HG03045 (cell line): ENCODE data around the gene USP47.

Source experiments
- ATAC-seq: cut with Tn5 transposase; IDR thresholded peaks from one replicate; pipeline ENCODE4 v1.9.1; 2021; ENCODE audit warnings: mild to moderate bottlenecking, moderate library complexity; ENCODE audit not compliant: unreplicated experiment

USP47 gene

DNA sequence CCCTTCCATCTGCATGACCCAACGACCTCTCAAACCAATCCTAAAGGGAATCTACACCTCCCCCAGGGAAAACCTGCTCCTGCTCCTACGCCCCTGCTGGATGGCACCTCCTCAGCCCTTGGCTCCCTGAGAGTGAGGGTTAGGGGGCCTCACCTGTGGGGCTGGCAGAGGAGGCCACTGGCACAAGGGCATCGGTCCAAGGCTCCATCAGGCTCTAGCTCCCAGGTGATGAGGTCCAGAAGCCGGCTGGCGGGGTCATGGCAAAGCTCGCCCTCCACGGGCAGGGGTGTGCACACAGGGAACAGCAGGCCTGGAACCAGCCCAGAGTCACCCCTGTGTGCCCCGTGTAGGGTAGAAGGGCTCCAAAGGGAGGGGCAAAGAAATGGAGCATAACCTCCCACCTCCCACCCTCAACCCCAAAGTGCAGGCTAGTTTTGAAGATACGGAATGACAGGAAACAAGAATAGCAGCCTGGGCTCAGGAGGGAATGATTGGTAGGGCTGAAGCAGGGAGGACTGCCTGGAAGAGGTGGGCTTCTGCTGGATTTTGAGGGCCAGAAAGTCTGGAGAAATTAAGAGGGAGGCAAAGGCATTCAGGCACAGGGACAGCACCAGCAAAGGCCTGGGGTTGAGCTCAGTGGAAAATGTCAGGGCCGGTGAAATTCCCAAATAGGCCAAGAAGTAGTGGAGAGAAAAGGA, 124.0 kb downstream of the USP47 start:
- no peak for ATAC-seq

DNA sequence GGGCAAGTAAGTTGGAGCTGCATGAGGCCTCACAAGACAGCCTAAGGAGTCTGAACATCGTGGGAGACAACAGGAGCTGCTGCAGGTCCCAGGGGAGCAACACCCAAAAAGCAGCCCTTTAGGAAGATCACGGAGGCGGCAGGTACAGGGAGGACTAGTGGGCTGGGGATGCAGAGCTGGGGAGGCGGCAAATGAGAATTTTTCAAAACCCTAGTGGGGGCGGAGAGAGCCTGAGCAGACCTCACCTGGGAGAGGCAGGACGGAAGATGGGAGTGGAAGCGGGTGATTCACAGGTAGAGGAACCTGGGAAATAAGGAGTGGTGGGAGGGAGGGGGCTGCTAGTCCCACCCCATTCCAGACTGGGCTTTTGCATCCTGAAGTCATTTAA, 124.6 kb downstream of the USP47 start:
- no peak for ATAC-seq

DNA sequence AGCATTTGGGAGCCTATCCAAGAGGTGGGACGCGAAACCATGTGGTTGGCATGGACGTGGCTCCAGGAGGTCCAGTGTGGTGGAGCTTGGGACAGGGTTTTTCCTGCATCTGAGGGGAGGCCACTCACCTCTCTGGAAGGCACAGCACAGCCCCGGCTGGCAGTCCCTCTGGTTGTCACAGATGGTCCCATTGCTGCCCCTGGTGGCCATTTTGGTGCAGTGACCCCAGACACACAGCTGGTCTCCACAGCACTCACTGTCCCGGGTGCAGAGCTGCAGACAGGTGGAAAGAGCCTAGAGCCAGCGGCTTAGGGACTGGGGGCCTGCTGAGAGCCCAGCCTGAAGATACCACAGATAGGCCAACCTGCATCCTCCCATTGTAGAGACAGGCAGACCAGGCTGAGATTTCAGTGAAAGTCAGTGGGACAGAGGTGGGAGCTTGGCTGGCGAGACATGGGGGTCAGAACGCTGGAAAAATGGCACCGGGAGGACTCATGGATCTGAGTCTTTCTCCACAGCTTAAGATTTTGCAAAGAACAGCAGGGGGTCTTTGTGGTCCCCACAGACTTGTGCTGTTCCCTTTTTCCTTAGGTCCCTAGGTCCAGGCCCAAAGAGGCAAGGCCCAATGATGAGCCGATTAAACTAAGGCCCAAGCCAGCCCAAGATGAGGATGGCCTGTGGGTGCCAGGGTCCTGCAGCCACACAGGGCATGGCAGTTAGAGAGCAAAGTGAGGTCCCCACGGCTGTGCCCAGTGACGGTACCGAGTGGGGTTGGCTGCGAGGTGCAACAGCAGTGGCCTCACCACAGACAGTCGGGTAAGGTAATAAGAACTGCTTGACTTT, 125.3 kb downstream of the USP47 start:
- peak; percentile 67 for ATAC-seq

DNA sequence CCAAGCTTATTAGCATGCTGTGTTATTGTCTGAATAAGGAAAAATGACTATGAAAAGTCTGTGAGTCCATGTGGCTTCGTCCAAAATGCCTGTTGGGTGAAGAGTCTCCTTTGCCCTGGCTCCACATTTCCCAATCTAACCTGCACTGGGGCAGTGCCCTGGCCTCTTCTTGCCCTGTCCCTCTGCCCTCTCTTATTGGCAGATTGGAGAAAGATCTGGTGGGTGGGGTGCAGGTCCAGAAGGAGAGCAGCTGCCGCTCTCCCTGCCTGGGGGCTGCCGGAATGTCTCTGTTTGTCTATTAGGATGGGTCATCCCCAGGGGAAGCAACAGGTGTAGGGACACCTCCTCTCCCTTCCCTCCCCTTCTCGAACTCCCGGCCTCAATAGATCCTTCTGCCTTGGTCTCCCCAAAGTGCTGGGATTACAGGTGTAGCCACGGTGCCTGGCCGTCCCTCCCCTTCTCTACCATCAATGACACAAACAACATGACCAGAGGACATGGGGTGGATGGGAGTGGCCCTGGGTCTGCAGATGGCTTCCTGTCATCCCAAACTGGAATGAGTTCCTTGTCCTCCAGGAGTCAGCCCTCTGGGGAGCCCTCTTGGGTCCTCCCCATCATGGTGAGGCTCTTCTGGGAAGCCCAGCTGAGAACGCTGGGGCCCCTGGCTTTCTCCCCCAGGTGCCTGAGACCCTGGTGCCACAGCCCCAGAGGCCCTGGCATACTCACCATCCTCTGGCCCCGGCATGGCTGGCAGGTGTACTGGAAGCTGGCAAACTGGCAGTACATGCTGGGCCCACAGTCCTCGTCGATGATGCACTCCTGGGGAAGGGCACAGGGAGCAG, 126.1 kb downstream of the USP47 start:
- no peak for ATAC-seq

DNA sequence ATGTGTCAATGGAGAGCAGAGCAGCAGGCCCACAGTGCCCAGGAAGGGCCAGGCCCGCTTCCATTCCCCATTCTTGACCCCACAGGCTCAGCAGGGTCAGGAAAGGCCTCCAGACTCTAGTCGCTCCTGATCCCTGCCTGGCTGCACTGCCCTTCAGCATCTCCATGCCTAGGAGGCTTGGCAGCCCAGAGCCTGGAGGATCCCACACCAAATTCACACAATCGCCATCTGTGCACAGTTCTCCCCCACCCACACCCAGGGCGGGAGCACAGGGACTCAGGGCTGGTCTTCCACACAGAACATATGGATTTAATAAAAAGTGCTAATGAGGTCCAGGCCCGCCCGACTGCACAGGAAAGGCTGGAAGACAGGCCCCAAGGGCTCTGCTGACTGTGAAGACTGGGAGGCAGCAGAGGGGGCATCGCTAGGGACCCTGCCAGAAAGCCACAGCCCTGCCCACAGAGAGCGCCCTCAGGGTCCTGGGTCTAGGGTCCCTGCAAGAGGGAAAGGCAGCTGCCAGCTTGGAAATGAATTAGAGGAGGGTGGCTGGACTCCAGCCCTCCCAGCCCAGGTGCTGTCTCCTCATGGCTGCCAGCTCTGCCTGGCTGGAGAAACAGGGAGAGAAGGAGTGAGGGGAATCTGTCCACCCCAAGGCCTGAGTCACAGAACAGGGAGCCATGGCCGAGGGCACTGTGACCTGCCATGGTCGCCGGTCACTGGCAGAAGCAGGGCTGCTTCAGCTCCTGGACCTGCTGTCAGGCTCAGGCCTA, 126.9 kb downstream of the USP47 start:
- no peak for ATAC-seq

DNA sequence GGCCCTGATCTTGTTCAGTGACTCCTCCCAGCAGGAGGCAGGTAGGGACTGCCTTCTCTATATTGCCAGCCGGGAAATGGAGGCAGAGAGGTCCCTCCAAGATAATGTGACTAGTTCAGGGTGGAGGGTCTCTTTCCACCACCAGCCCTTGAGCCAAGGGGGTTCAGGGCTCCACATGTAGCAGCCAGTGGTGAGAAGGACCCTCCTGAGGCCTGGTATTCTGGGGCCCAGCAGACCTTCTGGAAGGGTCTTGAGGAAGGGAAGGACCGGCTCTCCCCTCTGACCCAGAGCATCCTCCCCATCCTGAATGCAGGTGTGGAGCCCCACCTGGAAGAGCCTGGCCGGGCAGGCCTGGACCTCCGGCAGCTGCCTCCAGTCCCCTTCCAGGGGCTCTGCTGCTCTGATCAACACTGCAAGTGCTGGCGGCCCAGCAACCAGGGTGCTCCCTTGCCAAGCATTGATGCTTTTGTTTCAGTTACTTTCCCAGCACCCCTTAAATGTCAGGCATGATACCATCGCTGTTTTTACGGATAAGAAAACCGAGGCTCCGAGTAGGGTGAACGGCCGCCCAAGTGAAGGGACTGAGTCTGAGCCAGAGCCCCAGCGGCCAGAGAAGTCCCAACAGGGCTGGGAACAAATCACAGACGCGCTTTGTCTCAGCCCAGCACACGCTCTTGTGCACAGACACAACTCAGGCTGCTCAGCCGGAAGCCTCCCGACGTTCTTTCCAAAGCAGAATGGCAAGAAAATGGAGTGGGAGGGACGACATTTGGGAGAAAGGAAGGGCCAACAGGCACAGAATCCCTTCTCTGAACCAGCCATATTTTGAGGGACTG, 127.8 kb downstream of the USP47 start:
- ATAC-seq = no peak

DNA sequence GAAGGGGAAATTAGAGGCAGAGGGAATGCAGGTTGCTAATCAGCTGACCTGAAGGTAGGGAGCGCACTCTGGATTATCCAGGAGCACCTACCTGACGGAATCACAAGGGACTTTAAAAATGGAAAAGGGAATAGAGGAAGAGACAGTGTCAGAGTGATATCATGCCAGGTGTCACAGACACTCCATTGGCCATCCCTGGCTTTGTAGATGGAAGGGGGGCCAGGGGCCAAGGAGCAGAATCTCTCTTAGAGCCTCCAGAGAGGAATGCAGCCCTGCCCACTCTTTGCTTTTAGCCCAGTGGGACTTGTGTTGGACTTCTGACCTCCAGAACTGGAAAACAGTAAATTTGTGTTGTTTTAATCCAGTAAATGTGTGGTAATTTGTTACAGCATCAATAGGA, 128.8 kb downstream of the USP47 start:
- ATAC-seq = no peak

DNA sequence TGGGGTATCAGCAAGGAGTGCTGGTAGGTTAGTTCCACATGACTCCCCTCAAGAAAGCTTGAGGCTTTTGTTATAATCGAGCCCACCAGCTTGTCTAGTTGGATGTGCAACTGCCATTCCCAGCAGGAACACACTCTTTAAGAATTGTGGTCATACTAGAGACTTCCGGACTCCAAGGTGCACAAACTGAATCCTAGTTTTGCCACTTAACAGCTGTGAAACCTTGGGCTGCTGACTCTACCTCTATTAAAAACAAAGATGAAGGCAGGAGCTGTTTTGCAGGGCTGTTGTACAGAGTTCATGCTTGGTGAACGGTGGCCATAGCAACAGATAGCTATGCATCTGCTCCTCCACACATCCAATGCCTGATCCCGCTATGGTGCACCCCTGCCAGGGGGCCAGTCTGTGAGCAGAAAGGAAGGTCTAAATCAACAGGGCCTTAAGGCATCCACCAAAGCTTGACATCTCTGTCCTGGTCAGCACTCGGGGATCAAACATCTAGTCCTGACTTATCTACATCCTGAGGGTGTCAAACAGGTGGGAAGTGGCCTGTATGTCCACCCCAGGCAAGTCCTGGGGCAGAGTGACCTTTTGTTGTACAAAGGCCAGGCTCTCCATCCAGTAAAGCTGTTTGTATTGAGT, 130.3 kb downstream of the USP47 start:
- no peak for ATAC-seq

DNA sequence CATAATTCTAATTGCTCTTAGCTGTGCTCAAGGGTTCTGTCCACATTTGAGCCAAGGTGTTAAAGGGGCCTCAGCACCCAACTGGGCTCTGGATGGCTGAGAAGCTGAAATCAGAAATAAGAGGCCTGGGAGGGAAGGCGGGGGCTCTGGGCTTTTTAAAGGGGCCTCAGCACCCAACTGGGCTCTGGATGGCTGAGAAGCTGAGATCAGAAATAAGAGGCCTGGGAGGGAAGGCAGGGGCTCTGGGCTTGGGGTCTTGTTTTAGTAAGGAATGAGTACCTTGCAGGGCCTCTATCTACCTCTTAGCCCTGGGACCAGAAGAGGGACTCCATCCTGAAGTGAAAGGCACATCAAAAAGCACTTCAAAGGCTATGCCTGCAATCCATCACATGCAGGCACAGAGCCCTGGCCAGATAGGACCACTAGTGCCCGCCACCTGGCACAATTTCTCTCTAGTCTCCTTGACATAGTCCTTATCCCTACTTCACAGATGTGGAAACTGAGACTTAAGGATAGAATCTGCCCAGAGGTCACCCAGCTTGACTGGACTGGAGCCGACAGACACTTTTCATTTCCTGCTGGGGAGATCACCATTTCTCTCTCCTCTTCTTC, 131.1 kb downstream of the USP47 start:
- ATAC-seq = no peak

DNA sequence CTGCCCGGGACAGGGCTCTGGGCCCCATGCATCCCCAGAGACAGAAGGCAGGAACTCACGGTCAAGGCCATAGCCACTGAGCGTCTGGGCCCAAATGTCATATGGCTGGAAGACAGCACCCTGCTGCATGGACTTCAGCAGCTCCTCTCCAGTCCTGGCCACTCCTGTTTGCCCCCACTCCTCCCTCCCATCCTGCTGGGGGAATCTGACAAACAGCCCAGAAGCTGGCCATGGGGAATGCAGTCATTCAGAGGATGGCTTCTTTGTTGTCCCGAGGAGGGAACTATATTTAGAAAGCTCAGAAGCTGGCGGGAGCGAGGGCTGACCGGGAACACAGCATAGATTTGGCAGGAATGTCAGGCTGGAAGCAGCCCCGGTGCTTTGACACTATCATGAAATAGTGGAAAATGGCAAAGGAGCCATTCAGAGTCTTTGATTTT, 131.6 kb downstream of the USP47 start:
- no peak for ATAC-seq

DNA sequence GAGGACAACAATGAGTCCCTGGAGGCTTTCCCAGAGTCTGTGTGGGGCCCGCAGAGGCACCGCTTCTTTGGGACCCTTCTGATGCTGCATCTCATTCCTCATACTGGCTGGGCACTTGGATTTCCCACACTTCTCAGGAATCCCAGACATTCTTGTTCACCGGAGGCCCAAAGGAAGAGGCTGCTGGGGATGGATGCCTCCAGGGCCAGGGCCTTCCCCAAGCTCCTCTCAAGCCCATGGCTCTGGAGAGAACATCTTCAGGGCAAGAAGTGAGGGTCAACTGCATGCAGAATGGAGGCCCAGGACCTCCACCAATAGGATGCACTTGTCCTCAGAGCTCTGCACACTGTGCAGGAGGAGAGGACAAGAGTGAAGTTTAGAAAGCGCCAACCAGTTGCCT, 132.1 kb downstream of the USP47 start:
- ATAC-seq = no peak

DNA sequence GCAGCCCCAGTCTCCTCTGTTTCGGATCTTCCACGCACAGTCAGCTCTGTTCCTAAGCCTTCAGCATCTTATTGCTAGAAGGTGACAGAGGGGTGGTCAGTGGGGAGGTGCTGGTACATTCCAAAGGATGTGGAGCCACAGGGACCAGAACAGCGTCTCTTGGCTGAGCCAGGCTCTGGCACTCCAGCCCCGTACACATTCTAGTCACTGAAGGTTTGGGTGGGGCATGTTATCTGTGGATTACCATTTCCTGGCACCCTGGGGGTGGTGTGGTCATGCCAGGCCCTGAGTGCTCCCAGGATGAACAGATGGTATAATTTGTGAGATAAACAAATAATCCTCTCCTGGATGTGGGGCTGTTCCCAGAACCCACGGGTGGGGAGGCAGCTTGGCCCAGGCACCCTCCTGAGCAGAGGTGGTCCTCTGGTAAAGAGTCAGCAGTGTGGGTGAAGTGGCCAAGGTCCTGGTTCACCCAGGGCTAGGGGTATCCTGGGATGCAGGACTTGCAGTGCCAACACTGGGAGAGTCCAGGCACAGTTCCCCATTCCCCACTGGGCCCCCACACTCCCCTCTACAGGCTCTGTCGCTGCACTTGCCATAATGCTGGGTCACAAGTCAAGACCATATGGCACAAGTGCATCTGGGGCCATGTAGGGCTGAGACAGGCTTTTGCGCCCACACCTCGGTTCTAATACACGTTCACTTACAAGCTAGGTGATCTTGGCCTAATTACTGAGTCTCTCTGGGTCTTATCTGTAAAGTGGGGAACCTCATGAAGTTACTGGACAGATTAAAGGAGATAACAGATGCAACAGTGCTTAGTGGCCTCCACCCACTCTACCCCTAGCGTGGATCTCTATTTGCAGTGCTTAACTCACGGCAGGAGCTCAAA, 133.7 kb downstream of the USP47 start:
- ATAC-seq = no peak

DNA sequence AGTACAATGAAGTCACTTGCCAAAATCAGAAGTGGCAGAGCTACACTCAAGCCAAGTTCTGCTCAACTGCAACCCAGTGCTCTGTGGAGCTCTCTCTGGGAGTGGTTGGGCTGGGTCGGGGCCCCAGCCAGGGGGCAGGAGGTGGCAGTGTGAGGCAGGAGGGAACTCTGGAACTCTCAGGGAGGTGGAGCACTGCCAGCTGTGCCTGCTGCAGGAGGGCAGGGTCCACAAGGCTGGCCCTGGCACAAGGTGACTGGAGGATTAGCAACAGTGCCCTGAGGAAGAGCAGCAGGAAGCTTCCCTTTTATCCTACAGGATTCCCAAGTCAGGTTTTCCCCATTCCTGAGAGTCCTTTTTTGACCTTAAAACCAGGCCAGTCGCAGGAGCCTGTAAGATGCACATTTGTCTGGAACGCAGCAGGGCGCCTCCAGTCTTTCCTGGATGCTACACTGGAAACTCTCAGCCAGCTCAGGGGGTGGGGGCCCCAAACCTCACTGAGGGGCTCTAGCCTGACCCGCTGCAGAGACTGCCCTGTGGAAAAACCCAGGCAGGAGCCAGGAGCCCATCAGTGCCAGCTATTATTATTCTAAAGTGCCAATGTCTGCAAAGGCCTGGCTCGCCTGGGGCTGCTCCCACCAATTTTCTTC, 134.8 kb downstream of the USP47 start:
- no peak for ATAC-seq

DNA sequence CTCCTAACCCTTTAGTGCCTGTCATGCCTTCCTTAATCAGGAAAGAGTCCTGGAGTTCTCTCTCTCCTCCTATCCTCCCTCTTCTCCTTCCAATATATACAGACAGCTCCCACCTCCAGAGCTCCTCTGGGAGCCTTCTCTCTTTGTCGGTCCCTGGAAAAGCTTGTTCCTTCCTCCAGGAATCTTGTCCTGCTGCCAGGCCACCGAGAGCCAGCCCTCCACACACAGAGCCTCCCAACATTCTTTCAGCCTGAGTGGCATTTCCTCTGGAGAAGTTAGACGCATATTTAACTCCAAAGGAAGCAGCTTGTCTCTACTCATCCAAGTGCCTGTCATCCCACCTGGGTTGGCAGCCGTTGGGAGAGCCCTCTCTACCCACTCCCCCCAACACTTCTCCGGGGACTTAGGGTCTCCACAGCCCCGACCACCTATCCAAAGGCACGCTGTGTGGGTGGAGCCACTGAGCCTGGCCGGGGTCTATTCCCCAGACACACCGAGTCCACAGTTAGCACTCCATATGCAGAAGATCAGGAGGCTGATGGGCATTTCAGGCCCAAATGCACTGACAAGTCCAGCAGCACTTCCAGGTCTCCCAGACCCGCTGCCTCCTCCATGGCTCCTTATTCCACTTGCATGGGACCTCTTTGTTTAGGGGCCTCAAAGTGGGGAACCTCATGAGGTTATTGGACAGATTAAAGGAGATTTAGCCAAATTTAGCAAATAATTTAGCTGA, 135.6 kb downstream of the USP47 start:
- no peak for ATAC-seq

DNA sequence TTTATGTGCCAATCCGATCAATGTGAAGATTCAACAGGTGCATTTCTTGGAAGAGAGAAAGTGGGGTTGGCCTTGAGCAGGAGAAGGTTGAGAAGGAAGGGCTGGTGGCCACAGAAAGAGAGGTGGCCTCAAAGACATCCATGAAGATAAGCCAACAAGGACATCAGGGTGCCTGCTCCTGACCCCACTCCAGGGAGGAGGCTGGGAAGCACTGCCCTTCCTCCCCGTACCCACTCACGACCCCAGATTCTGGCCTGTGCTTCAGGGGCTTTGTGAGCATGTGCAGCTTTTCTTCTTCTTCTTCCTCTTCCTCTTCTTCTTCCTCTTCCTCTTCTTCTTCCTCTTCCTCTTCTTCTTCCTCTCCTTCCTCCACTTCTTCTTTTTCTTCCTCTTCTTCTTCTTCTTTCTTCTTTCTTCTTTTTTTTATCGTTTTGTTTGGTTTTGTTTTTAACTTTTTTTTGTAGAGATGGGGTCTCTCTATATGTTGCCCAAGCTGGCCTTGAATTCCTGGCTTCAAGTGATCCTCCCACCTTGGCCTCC, 136.4 kb downstream of the USP47 start:
- ATAC-seq = no peak

DNA sequence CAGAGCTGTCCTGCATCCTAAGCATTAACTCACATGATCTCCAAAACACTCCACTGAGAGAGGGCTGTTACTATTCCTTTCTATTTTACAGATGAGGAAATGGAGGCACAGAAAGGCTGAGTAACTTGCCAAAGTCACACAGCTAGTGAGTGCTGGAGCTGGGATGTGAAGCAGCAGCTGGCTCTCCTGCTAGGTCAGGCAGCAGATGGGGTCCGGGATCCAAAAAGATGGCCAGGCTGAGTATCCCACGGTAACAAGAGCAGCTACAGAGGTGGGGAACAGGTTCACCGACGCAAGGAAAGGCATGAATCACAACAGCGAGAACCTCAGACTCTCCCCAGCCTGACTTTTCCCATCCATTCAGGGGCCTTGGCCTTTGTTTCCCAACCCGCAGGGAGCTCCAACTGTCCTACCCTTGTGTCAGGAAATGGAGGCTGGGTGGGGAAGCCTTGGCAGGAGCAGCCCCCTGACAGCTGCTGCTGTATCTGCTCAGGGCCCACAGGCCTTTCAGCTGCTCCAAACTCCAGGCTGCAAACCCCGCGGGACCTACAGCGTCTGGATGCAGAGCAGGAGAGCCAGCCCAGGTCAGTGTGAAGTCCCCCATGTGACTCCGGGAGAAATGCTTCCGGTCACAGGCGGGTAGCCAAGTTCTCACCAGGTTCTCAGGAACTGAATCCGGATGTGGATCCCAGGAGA, 137.2 kb downstream of the USP47 start:
- no peak for ATAC-seq
